ENCODE measurements around the gene ATP8A2.
"Not testable (repeated sequence)": the region's sequence is repeated elsewhere in the genome, so short reads cannot be mapped to it uniquely, and the experiment has no call there.

The ATP8A2 gene

GRCh38 chr13:25768376-25768775 is 396.6 kb downstream of the ATP8A2 start:
- no peak for DNase-seq (ENCODE audit: low read depth)

GRCh38 chr13:25768838-25769237 is 397.1 kb downstream of the ATP8A2 start:
- no peak for DNase-seq (ENCODE audit: low read depth)

- DNase-seq (ENCODE audit: low read depth), result no peak
Measured at GRCh38 chr13:25770601-25771000, 398.8 kb downstream of the ATP8A2 start.

GRCh38 chr13:25771202-25771601 is 399.4 kb downstream of the ATP8A2 start:
- no peak for DNase-seq (ENCODE audit: low read depth)

GRCh38 chr13:25771641-25772478 is 400.1 kb downstream of the ATP8A2 start:
- DNase-seq (ENCODE audit: low read depth), result no peak

- DNase-seq (ENCODE audit: low read depth), result not testable (repeated sequence)
Measured at GRCh38 chr13:25772534-25772933, 400.8 kb downstream of the ATP8A2 start.

- not testable (repeated sequence) for DNase-seq (ENCODE audit: low read depth)
Measured at GRCh38 chr13:25774056-25774455, 402.3 kb downstream of the ATP8A2 start.

GRCh38 chr13:25775275-25775674 is 403.5 kb downstream of the ATP8A2 start:
- no peak for DNase-seq (ENCODE audit: low read depth)

GRCh38 chr13:25775986-25776385 is 404.2 kb downstream of the ATP8A2 start:
- DNase-seq (ENCODE audit: low read depth), result no peak

- no peak for DNase-seq (ENCODE audit: low read depth)
Measured at GRCh38 chr13:25776722-25777121, 404.9 kb downstream of the ATP8A2 start.

GRCh38 chr13:25777509-25777908 is 405.7 kb downstream of the ATP8A2 start:
- no peak for DNase-seq (ENCODE audit: low read depth)

GRCh38 chr13:25778365-25778764 is 406.6 kb downstream of the ATP8A2 start:
- no peak for DNase-seq (ENCODE audit: low read depth)

GRCh38 chr13:25778808-25779305 is 407.1 kb downstream of the ATP8A2 start:
- no peak for DNase-seq (ENCODE audit: low read depth)

GRCh38 chr13:25783076-25783475 is 411.3 kb downstream of the ATP8A2 start:
- no peak for DNase-seq (ENCODE audit: low read depth)

GRCh38 chr13:25783601-25784024 is 411.8 kb downstream of the ATP8A2 start:
- no peak for DNase-seq (ENCODE audit: low read depth)

GRCh38 chr13:25784119-25784518 is 412.3 kb downstream of the ATP8A2 start:
- no peak for DNase-seq (ENCODE audit: low read depth)

- DNase-seq (ENCODE audit: low read depth), result not testable (repeated sequence)
Measured at GRCh38 chr13:25790137-25790536, 418.4 kb downstream of the ATP8A2 start.

GRCh38 chr13:25795277-25795676 is 423.5 kb downstream of the ATP8A2 start:
- no peak for DNase-seq (ENCODE audit: low read depth)

- DNase-seq (ENCODE audit: low read depth), result no peak
Measured at GRCh38 chr13:25796474-25796873, 424.7 kb downstream of the ATP8A2 start.

GRCh38 chr13:25798998-25799397 is 427.2 kb downstream of the ATP8A2 start:
- no peak for DNase-seq (ENCODE audit: low read depth)

GRCh38 chr13:25800523-25800922 is 428.7 kb downstream of the ATP8A2 start:
- no peak for DNase-seq (ENCODE audit: low read depth)

GRCh38 chr13:25802579-25802978 is 430.8 kb downstream of the ATP8A2 start:
- DNase-seq (ENCODE audit: low read depth), result no peak

- no peak for DNase-seq (ENCODE audit: low read depth)
Measured at GRCh38 chr13:25803641-25804040, 431.9 kb downstream of the ATP8A2 start.

Measured in GM04504 (cell line).